Astrocyte of the cerebellum (primary cell): Measurements from ENCODE around the gene PRICKLE2.
A peak's percentile ranks its signal among the peaks of the same experiment; 100 is the strongest.

ENCODE experiments used
- DNase-seq: peaks from one replicate; pipeline ENCODE4 v3.0.0-alpha.2; 2011; ENCODE audit warnings: low read depth
- H3K4me3 ChIP-seq: 2 replicates; pipeline ENCODE4 v1.5.1; 2011; ENCODE audit warnings: mild to moderate bottlenecking, low read depth, low read length, moderate library complexity
- CTCF ChIP-seq: IDR thresholded peaks from 2 replicates; pipeline ENCODE4 v1.5.1; 2012; ENCODE audit warnings: low read length, low read depth, moderate library complexity, mild to moderate bottlenecking; ENCODE audit errors: missing control alignments
- in situ Hi-C: cut with HindIII; loops from 2 replicates; pipeline ENCODE4 v1.10.0; 2017; ENCODE audit warnings: low sequenced_read_pairs

Gene PRICKLE2

GRCh38 chr3:64222501-64223111, 2.7 kb downstream of the PRICKLE2 start:
- H3K4me3 ChIP-seq: peak overlapping the region; percentile 46
- in situ Hi-C loops: loop anchor here (10.0 kb wide), 1 partner anchor 172 kb away; no protein-coding TSS in a partner anchor
- DNase-seq: no peak
- TF ChIP-seq CTCF: no peak

GRCh38 chr3:64221571-64222257, 3.6 kb downstream of the PRICKLE2 start:
- H3K4me3 ChIP-seq: no peak overlapping the region
- no peak for DNase-seq
- in situ Hi-C loops: loop anchor here (10.0 kb wide), 1 partner anchor 173 kb away; no protein-coding TSS in a partner anchor
- no peak for TF ChIP-seq CTCF

GRCh38 chr3:64220161-64220914, 4.9 kb downstream of the PRICKLE2 start:
- H3K4me3 ChIP-seq: no peak overlapping the region
- no peak for TF ChIP-seq CTCF
- in situ Hi-C loops: loop anchor here (10.0 kb wide), 1 partner anchor 174 kb away; no protein-coding TSS in a partner anchor
- DNase-seq: no peak

- no peak overlapping the region for H3K4me3 ChIP-seq
- in situ Hi-C loops: no loop called here
- no peak for DNase-seq
- no peak for TF ChIP-seq CTCF
These were observed 6.5 kb downstream of the PRICKLE2 start for GRCh38 chr3:64218746-64219145.

- no peak for DNase-seq
- no peak for TF ChIP-seq CTCF
- H3K4me3 ChIP-seq: no peak overlapping the region
- in situ Hi-C loops: no loop called here
These were observed 6.9 kb downstream of the PRICKLE2 start for GRCh38 chr3:64218329-64218728.

GRCh38 chr3:64216274-64217147, 8.8 kb downstream of the PRICKLE2 start:
- H3K4me3 ChIP-seq: no peak overlapping the region
- no peak for TF ChIP-seq CTCF
- in situ Hi-C loops: no loop called here
- DNase-seq: no peak
